Measurements from ENCODE around the gene SDK1.

The SDK1 gene

DNA sequence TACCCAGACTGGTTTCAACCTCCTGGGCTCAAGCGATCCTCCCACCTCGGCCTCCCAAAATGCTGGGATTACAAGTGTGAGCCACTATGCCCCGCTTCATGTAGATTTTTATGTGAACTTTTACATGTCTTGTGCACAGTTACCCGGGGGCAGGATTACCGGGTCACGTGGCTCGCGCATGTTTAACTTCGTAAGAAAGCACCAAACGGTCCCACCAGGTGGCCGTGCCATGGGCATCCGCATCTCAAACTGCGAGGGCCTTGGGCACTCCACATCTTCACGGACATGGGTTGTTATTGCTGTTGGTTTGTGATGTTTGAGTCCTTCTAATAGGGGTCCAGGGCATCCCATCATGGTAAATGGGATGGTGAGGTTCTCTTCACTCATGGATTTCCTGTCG is 744.4 kb downstream of the SDK1 start:
- H3K27me3 ChIP-seq (ENCODE audit: control insufficient read depth, low read length): no peaks in the 10 kb centered on the region
- no peak overlapping the region for H3K4me3 ChIP-seq (ENCODE audit: low read length)
- H3K4me1 ChIP-seq (ENCODE audit: control insufficient read depth, low read length): peaks cover 19% of the 10 kb centered on the region
- no peaks in the 10 kb centered on the region for H3F3A ChIP-seq (ENCODE audit: control insufficient read depth, insufficient read depth)
- H4K20me1 ChIP-seq (ENCODE audit: control insufficient read depth, insufficient read depth, low read depth, low read length): no peaks in the 10 kb centered on the region
- TF ChIP-seq EZH2phosphoT487 (IDR thresholded peaks at IDR 0.05; ENCODE audit: borderline replicate concordance, low read length): no peak
- TF ChIP-seq, protein P1, sequence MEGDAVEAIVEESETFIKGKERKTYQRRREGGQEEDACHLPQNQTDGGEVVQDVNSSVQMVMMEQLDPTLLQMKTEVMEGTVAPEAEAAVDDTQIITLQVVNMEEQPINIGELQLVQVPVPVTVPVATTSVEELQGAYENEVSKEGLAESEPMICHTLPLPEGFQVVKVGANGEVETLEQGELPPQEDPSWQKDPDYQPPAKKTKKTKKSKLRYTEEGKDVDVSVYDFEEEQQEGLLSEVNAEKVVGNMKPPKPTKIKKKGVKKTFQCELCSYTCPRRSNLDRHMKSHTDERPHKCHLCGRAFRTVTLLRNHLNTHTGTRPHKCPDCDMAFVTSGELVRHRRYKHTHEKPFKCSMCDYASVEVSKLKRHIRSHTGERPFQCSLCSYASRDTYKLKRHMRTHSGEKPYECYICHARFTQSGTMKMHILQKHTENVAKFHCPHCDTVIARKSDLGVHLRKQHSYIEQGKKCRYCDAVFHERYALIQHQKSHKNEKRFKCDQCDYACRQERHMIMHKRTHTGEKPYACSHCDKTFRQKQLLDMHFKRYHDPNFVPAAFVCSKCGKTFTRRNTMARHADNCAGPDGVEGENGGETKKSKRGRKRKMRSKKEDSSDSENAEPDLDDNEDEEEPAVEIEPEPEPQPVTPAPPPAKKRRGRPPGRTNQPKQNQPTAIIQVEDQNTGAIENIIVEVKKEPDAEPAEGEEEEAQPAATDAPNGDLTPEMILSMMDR (IDR thresholded peaks at IDR 0.05; ENCODE audit: low read depth, low read length, poor library complexity, severe bottlenecking): no peak
- H3K9me3 ChIP-seq (ENCODE audit: control insufficient read depth, insufficient read depth, low read length): no peaks in the 10 kb centered on the region
- H3K36me3 ChIP-seq (ENCODE audit: control insufficient read depth, low read length): no peaks in the 10 kb centered on the region
- no peaks in the 10 kb centered on the region for H3K9me2 ChIP-seq (replicated peaks; ENCODE audit: control insufficient read depth, low read length)
- H3K4me2 ChIP-seq (ENCODE audit: low read length): no peak overlapping the region
- no peaks in the 10 kb centered on the region for H3K79me2 ChIP-seq (ENCODE audit: control insufficient read depth, low read length)
- H3K27ac ChIP-seq (ENCODE audit: low read depth, low read length): no peak overlapping the region

DNA sequence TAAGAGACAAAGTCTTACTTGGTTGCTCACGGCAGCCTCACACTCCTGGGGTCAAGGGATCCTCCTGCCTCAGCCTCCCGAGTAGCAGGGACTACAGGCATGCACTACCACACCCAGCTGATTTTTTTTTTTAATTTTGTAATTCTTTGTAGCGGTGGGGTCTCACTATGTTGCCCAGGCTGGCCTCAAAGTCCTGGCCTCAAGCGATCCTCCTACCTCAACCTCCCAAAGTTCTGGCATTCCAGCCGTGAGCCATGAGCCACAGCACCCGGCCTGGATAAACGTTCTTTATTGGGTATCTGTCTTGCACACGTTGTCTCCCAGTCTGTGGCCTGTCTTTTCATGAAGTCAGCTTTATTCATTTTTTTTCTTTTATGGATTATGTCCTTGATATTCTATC is 744.9 kb downstream of the SDK1 start:
- Histone ChIP-seq H3F3A (ENCODE audit: control insufficient read depth, insufficient read depth) (no peaks in the 10 kb centered on the region), H3K27me3 (ENCODE audit: control insufficient read depth, low read length) (no peaks in the 10 kb centered on the region), H3K9me3 (ENCODE audit: control insufficient read depth, insufficient read depth, low read length) (no peaks in the 10 kb centered on the region), H3K4me3 (ENCODE audit: low read length) (no peak overlapping the region), H3K4me1 (ENCODE audit: control insufficient read depth, low read length) (peaks cover 19% of the 10 kb centered on the region), H3K27ac (ENCODE audit: low read depth, low read length) (no peak overlapping the region), H3K9me2 (replicated peaks; ENCODE audit: control insufficient read depth, low read length) (no peaks in the 10 kb centered on the region), H3K4me2 (ENCODE audit: low read length) (no peak overlapping the region), H4K20me1 (ENCODE audit: control insufficient read depth, insufficient read depth, low read depth, low read length) (no peaks in the 10 kb centered on the region), H3K79me2 (ENCODE audit: control insufficient read depth, low read length) (no peaks in the 10 kb centered on the region), H3K36me3 (ENCODE audit: control insufficient read depth, low read length) (no peaks in the 10 kb centered on the region)
- TF ChIP-seq, protein P1 (IDR thresholded peaks at IDR 0.05; ENCODE audit: low read depth, low read length, poor library complexity, severe bottlenecking): no peak
- TF ChIP-seq EZH2phosphoT487 (IDR thresholded peaks at IDR 0.05; ENCODE audit: borderline replicate concordance, low read length): no peak

DNA sequence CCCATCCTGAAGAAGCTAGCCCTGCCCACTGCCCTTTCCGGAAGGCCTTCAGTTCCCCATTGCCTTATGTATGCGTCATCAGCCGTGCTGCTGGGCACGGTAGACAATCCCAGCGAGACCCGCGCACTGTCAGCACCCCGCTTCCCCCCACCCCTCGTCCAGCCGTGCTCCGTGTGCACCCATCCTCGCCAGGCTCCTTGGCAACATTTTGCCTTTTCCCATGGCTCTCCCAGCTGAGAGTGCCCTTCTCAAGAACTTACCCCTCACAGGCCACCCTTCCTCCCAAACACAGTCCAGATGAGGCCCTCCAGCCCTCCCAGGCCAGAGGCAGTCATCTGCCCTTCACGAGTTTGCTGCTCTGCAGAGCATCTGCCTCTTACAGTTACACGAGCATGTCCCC is 747.3 kb downstream of the SDK1 start:
- H3K4me2 ChIP-seq (ENCODE audit: low read length): no peak overlapping the region
- H3F3A ChIP-seq (ENCODE audit: control insufficient read depth, insufficient read depth): no peaks in the 10 kb centered on the region
- H4K20me1 ChIP-seq (ENCODE audit: control insufficient read depth, insufficient read depth, low read depth, low read length): no peaks in the 10 kb centered on the region
- H3K27me3 ChIP-seq (ENCODE audit: control insufficient read depth, low read length): no peaks in the 10 kb centered on the region
- H3K9me2 ChIP-seq (replicated peaks; ENCODE audit: control insufficient read depth, low read length): no peaks in the 10 kb centered on the region
- H3K4me1 ChIP-seq (ENCODE audit: control insufficient read depth, low read length): peaks cover 17% of the 10 kb centered on the region
- no peak overlapping the region for H3K4me3 ChIP-seq (ENCODE audit: low read length)
- H3K9me3 ChIP-seq (ENCODE audit: control insufficient read depth, insufficient read depth, low read length): no peaks in the 10 kb centered on the region
- H3K36me3 ChIP-seq (ENCODE audit: control insufficient read depth, low read length): no peaks in the 10 kb centered on the region
- no peak overlapping the region for H3K27ac ChIP-seq (ENCODE audit: low read depth, low read length)
- H3K79me2 ChIP-seq (ENCODE audit: control insufficient read depth, low read length): no peaks in the 10 kb centered on the region
- TF ChIP-seq, protein P1 (IDR thresholded peaks at IDR 0.05; ENCODE audit: low read depth, low read length, poor library complexity, severe bottlenecking): no peak

DNA sequence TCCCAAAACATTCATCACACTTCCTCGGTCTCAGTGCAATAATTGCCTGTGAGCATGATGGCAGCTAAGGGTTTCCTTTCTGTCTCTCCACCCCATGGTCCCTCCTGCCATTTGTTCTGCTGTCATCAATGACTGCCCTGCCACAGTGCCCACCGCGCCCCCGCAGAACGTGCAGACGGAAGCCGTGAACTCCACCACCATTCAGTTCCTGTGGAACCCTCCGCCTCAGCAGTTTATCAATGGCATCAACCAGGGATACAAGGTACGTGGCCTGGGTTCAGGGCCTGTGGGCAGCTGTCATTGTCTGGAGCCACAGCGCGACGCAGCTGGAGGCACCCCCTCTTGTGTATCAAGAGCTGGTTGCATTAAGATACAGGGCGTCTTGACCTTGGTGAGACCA is 748.1 kb downstream of the SDK1 start:
- H3K36me3 ChIP-seq (ENCODE audit: control insufficient read depth, low read length): no peaks in the 10 kb centered on the region
- H3K4me1 ChIP-seq (ENCODE audit: control insufficient read depth, low read length): peaks cover 8% of the 10 kb centered on the region
- H3K79me2 ChIP-seq (ENCODE audit: control insufficient read depth, low read length): no peaks in the 10 kb centered on the region
- H4K20me1 ChIP-seq (ENCODE audit: control insufficient read depth, insufficient read depth, low read depth, low read length): no peaks in the 10 kb centered on the region
- H3K27me3 ChIP-seq (ENCODE audit: control insufficient read depth, low read length): no peaks in the 10 kb centered on the region
- H3K27ac ChIP-seq (ENCODE audit: low read depth, low read length): no peak overlapping the region
- TF ChIP-seq, protein P1 (IDR thresholded peaks at IDR 0.05; ENCODE audit: low read depth, low read length, poor library complexity, severe bottlenecking): no peak
- TF ChIP-seq EZH2phosphoT487 (IDR thresholded peaks at IDR 0.05; ENCODE audit: borderline replicate concordance, low read length): no peak
- no peak overlapping the region for H3K4me2 ChIP-seq (ENCODE audit: low read length)
- H3K9me3 ChIP-seq (ENCODE audit: control insufficient read depth, insufficient read depth, low read length): no peaks in the 10 kb centered on the region
- H3K9me2 ChIP-seq (replicated peaks; ENCODE audit: control insufficient read depth, low read length): no peaks in the 10 kb centered on the region
- no peaks in the 10 kb centered on the region for H3F3A ChIP-seq (ENCODE audit: control insufficient read depth, insufficient read depth)
- no peak overlapping the region for H3K4me3 ChIP-seq (ENCODE audit: low read length)

Measured in DOHH2 (cell line).